Fibroblast of skin of scalp (primary cell): ENCODE measurements around the gene MEGF6.
A peak's percentile ranks its signal among the peaks of the same experiment; 100 is the strongest.
"Not testable (repeated sequence)": the region's sequence is repeated elsewhere in the genome, so short reads cannot be mapped to it uniquely, and the experiment has no call there.

Experiments
- DNase-seq: peaks from one replicate; pipeline ENCODE4 v3.0.0-alpha.2; 2013

Gene MEGF6

GRCh38 chr1:3626025-3626424, 14.7 kb upstream of the MEGF6 start:
- DNase-seq, result no peak

- DNase-seq, result no peak
Measured at GRCh38 chr1:3625151-3625907, 14.0 kb upstream of the MEGF6 start.

GRCh38 chr1:3624200-3625136, 13.2 kb upstream of the MEGF6 start, which contains the start of gene TPRG1L:
Gene TPRG1L, plus strand, starts transcription at chr1:3625015. Its CDS starts 58 bp downstream, at chr1:3625073.
- DNase-seq, result peak; percentile 96

- DNase-seq, result no peak
Measured at GRCh38 chr1:3623441-3624199, 12.3 kb upstream of the MEGF6 start.

- DNase-seq, result not testable (repeated sequence)
Measured at GRCh38 chr1:3622102-3622501, 10.8 kb upstream of the MEGF6 start.

- DNase-seq, result peak; percentile 47
Measured at GRCh38 chr1:3621151-3621671, 9.9 kb upstream of the MEGF6 start.

GRCh38 chr1:3620708-3621107, 9.4 kb upstream of the MEGF6 start:
- DNase-seq, result no peak

- peak; percentile 80 for DNase-seq
Measured at GRCh38 chr1:3618881-3619671, 7.8 kb upstream of the MEGF6 start.

GRCh38 chr1:3618531-3618880, 7.2 kb upstream of the MEGF6 start:
- DNase-seq, result no peak

- no peak for DNase-seq
Measured at GRCh38 chr1:3617806-3618345, 6.6 kb upstream of the MEGF6 start.

- no peak for DNase-seq
Measured at GRCh38 chr1:3616861-3617260, 5.6 kb upstream of the MEGF6 start.

GRCh38 chr1:3614755-3615742, 3.7 kb upstream of the MEGF6 start:
- DNase-seq, result no peak

- no peak for DNase-seq
Measured at GRCh38 chr1:3612123-3612522, 815 bp upstream of the MEGF6 start.

- DNase-seq, result peak; percentile 40
Measured at GRCh38 chr1:3610527-3611169, 660 bp downstream of the MEGF6 start.

- DNase-seq, result no peak
Measured at GRCh38 chr1:3609769-3610526, 1.4 kb downstream of the MEGF6 start.

- no peak for DNase-seq
Measured at GRCh38 chr1:3609016-3609768, 2.1 kb downstream of the MEGF6 start.

GRCh38 chr1:3608154-3608553, 3.2 kb downstream of the MEGF6 start:
- no peak for DNase-seq

- no peak for DNase-seq
Measured at GRCh38 chr1:3607703-3608065, 3.6 kb downstream of the MEGF6 start.
